ENCODE results near the gene YES1. TPM values are rescaled to one million over a fixed set of nuclear protein-coding genes. Genes with fewer than 3 reads are reported as not detected.

The YES1 gene
- total and polyA plus RNA-seq, 2 of the 13 experiments (the other 11 are each of a cell fraction or from before 2014, with no cell fraction given), result 17.2 to 70.8 TPM

DNA sequence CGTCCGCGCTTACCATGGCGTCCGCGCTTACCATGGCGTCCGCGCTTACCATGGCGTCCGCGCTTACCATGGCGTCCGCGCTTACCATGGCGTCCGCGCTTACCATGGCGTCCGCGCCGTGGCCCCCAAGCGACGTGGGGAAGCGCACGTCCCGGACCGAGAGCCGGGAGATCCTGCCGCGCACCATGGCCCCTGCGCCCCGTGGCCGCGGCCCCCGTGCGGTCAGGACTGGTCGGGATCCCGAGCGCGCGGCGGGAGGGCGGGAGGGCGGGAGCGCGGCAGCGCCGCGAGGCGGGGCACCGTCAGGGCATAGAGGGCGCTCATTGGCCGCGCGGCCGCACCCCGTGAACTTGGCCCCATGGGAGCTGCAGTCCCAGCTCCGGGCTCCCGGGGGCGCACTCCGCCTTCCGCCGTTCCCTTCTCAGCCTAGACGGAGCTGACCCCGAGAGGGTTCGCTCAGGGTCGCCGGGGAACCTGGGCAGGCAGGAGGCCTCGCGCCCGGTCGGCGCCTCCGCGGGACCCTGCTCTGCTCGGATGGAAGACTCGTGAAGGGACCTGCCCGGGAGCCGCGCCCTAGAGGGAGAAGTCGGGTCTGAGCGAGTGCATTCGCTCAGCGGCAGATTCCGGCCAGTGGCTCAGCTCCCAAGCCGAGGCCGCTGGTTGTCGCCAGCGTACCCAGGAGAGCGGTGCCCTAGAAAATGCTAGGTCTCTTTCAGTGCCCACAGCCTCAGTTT, 99.5 kb downstream of the YES1 start, which contains the start of gene ENOSF1 (continued):
- peak; percentile 74; the same call in 1 of the 2 replicates for TF ChIP-seq ZNF761 (CRISPR knock-in tag; conservative IDR thresholded peaks at IDR 0.05)
- TF ChIP-seq SMARCC2 (IDR thresholded peaks at IDR 0.05), result no peak
- no peak for TF ChIP-seq ZFP37 (CRISPR knock-in tag; IDR thresholded peaks at IDR 0.05; ENCODE audit: borderline replicate concordance)
- TF ChIP-seq TOPORS (CRISPR knock-in tag; IDR thresholded peaks at IDR 0.05), result peak; percentile 56; the same call in 1 of the 2 replicates
- TF ChIP-seq, protein P1, sequence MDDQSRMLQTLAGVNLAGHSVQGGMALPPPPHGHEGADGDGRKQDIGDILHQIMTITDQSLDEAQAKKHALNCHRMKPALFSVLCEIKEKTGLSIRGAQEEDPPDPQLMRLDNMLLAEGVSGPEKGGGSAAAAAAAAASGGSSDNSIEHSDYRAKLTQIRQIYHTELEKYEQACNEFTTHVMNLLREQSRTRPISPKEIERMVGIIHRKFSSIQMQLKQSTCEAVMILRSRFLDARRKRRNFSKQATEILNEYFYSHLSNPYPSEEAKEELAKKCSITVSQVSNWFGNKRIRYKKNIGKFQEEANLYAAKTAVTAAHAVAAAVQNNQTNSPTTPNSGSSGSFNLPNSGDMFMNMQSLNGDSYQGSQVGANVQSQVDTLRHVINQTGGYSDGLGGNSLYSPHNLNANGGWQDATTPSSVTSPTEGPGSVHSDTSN (CRISPR knock-in tag; IDR thresholded peaks at IDR 0.05; ENCODE audit: borderline replicate concordance), result 0 out of 2 replicates have a peak, but pooled peaks have one; percentile 1
- TF ChIP-seq, protein P2, sequence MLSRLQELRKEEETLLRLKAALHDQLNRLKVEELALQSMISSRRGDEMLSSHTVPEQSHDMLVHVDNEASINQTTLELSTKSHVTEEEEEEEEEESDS (CRISPR knock-in tag; IDR thresholded peaks at IDR 0.05; ENCODE audit: borderline replicate concordance), result no peak
- TF ChIP-seq MIER3 (CRISPR knock-in tag; IDR thresholded peaks at IDR 0.05; ENCODE audit: borderline replicate concordance), result peak; percentile 38; the same call in 1 of the 2 replicates
- no peak for TF ChIP-seq ZBTB8A (CRISPR knock-in tag; IDR thresholded peaks at IDR 0.05; ENCODE audit: borderline replicate concordance, low read depth)
- 0 out of 2 replicates have a peak, but pooled peaks have one; percentile 8 for TF ChIP-seq MEIS2 (CRISPR knock-in tag; IDR thresholded peaks at IDR 0.05)
- TF ChIP-seq HOXA9 (CRISPR knock-in tag; IDR thresholded peaks at IDR 0.05; ENCODE audit: borderline replicate concordance), result peak; percentile 69; the same call in 1 of the 2 replicates
- TF ChIP-seq EEA1 (CRISPR knock-in tag; IDR thresholded peaks at IDR 0.05; ENCODE audit: borderline replicate concordance), result peak; percentile 97
- TF ChIP-seq REPIN1 (CRISPR knock-in tag; IDR thresholded peaks at IDR 0.05; ENCODE audit: borderline replicate concordance, low read depth), result peak; percentile 42; the same call in 1 of the 2 replicates
- TF ChIP-seq CC2D1A (CRISPR knock-in tag; IDR thresholded peaks at IDR 0.05), result no peak
- TF ChIP-seq ASH2L (IDR thresholded peaks at IDR 0.05; ENCODE audit: insufficient read length, low read depth, low read length), result peak; percentile 47
- peak; percentile 97 for TF ChIP-seq ZNF543 (CRISPR knock-in tag; IDR thresholded peaks at IDR 0.05)
- no peak for TF ChIP-seq MTF2 (CRISPR knock-in tag; IDR thresholded peaks at IDR 0.05; ENCODE audit: borderline replicate concordance)
- TF ChIP-seq GABPB1 (CRISPR knock-in tag; IDR thresholded peaks at IDR 0.05), result peak; percentile 68
- no peak for TF ChIP-seq ZNF780A (CRISPR knock-in tag; IDR thresholded peaks at IDR 0.05)
- TF ChIP-seq, protein P3, sequence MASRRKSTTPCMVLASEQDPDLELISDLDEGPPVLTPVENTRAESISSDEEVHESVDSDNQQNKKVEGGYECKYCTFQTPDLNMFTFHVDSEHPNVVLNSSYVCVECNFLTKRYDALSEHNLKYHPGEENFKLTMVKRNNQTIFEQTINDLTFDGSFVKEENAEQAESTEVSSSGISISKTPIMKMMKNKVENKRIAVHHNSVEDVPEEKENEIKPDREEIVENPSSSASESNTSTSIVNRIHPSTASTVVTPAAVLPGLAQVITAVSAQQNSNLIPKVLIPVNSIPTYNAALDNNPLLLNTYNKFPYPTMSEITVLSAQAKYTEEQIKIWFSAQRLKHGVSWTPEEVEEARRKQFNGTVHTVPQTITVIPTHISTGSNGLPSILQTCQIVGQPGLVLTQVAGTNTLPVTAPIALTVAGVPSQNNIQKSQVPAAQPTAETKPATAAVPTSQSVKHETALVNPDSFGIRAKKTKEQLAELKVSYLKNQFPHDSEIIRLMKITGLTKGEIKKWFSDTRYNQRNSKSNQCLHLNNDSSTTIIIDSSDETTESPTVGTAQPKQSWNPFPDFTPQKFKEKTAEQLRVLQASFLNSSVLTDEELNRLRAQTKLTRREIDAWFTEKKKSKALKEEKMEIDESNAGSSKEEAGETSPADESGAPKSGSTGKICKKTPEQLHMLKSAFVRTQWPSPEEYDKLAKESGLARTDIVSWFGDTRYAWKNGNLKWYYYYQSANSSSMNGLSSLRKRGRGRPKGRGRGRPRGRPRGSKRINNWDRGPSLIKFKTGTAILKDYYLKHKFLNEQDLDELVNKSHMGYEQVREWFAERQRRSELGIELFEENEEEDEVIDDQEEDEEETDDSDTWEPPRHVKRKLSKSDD (CRISPR knock-in tag; IDR thresholded peaks at IDR 0.05; ENCODE audit: low read depth), result peak; percentile 100
- TF ChIP-seq HDAC2 (CRISPR knock-in tag; IDR thresholded peaks at IDR 0.05), result peak; percentile 75
- TF ChIP-seq ZSCAN21 (CRISPR knock-in tag; IDR thresholded peaks at IDR 0.05; ENCODE audit: borderline replicate concordance), result peak; percentile 61; the same call in 1 of the 2 replicates
- TF ChIP-seq, protein P4, sequence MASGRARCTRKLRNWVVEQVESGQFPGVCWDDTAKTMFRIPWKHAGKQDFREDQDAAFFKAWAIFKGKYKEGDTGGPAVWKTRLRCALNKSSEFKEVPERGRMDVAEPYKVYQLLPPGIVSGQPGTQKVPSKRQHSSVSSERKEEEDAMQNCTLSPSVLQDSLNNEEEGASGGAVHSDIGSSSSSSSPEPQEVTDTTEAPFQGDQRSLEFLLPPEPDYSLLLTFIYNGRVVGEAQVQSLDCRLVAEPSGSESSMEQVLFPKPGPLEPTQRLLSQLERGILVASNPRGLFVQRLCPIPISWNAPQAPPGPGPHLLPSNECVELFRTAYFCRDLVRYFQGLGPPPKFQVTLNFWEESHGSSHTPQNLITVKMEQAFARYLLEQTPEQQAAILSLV (CRISPR knock-in tag; IDR thresholded peaks at IDR 0.05; ENCODE audit: borderline replicate concordance), result 0 out of 2 replicates have a peak, but pooled peaks have one; percentile 73
- no peak for TF ChIP-seq MBD4 (IDR thresholded peaks at IDR 0.05; ENCODE audit: borderline replicate concordance, low read length)
- TF ChIP-seq RBM22 (optimal IDR thresholded peaks at IDR 0.05; ENCODE audit: low read length), result no peak

Data from HepG2 (cell line).